ENCODE measurements around the gene CRTC1.

Gene CRTC1

DNA sequence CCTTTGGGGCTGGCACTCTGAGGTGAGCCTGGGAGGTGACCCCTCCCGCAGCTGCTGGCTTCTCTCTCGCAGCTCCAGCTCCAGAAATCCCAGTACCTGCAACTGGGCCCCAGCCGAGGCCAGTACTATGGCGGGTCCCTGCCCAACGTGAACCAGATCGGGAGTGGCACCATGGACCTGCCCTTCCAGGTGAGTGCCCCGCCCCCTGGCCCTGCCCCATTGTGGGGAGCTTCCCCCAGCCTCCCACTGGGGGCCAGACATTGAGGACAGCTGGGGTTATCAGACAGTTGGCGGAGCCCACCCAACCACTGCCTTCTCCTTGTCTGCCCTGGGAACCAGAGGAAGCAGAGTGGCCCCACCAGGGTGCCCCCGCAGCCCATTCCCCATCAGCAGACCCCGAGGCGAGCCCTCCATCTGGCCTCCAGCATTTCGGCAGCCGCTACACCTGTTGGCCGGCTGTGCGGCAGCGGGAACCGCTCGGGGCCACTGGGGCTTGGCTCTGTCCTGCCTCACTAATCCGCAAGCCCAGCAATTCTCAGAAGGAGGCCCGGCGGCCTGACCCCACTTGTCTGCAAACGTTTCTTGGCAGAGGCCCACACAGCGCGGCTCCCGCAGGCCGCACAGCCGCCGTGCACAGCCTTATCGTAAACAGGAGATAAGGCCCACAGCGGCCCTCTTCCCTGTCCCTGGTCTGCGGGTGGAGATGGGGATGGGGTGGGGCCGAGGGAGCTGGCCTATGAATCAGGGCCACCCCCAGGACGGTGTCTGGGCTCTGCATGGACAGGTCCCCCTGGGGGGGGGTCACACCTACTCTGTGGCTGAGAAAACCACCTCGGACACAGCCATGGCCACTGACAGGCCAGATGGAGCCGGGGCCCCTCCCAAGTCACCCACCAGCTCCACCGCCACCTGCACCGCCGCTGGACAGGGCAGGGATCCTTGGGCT lies 59.6 kb downstream of the CRTC1 start:
- TF ChIP-seq, protein P1, sequence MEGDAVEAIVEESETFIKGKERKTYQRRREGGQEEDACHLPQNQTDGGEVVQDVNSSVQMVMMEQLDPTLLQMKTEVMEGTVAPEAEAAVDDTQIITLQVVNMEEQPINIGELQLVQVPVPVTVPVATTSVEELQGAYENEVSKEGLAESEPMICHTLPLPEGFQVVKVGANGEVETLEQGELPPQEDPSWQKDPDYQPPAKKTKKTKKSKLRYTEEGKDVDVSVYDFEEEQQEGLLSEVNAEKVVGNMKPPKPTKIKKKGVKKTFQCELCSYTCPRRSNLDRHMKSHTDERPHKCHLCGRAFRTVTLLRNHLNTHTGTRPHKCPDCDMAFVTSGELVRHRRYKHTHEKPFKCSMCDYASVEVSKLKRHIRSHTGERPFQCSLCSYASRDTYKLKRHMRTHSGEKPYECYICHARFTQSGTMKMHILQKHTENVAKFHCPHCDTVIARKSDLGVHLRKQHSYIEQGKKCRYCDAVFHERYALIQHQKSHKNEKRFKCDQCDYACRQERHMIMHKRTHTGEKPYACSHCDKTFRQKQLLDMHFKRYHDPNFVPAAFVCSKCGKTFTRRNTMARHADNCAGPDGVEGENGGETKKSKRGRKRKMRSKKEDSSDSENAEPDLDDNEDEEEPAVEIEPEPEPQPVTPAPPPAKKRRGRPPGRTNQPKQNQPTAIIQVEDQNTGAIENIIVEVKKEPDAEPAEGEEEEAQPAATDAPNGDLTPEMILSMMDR (IDR thresholded peaks at IDR 0.05; ENCODE audit: insufficient read depth, low read depth, low read length, missing control alignments): no peak
- no peak overlapping the region for H3K4me3 ChIP-seq (ENCODE audit: low read length)
- peak; percentile 13 for DNase-seq (ENCODE audit: low read depth)

DNA sequence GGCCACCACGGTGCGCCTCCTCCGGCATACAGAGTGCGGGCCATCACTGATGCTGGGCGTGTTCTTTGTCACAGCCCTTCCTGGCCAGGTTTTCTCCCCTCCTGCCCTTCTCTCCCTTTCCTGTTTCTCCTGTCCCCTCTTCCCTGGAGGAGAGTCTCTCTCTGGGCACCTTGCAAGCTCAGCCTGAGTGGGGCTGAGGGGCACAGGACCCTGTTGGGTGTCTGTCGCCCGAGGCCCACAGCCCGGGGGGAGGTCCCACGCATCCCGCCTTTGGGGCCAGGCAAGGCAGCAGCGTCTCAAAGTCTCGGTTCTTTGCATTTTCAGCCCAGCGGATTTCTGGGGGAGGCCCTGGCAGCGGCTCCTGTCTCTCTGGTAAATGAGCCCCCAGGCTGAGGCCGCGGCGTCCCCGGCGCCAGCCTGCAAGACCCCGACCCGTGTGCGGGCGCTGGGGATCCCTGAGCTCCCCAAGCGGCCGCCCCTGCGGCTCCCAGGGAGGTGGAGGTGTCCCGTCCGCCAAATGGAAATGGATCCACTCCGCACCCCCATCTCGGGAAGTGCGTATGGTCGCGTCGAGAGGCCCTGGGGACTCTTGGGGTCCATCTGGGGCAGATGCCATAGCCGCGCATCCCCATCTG lies 60.4 kb downstream of the CRTC1 start:
- TF ChIP-seq, protein P1 (IDR thresholded peaks at IDR 0.05; ENCODE audit: insufficient read depth, low read depth, low read length, missing control alignments): no peak
- no peak overlapping the region for H3K4me3 ChIP-seq (ENCODE audit: low read length)
- DNase-seq (ENCODE audit: low read depth): no peak

DNA sequence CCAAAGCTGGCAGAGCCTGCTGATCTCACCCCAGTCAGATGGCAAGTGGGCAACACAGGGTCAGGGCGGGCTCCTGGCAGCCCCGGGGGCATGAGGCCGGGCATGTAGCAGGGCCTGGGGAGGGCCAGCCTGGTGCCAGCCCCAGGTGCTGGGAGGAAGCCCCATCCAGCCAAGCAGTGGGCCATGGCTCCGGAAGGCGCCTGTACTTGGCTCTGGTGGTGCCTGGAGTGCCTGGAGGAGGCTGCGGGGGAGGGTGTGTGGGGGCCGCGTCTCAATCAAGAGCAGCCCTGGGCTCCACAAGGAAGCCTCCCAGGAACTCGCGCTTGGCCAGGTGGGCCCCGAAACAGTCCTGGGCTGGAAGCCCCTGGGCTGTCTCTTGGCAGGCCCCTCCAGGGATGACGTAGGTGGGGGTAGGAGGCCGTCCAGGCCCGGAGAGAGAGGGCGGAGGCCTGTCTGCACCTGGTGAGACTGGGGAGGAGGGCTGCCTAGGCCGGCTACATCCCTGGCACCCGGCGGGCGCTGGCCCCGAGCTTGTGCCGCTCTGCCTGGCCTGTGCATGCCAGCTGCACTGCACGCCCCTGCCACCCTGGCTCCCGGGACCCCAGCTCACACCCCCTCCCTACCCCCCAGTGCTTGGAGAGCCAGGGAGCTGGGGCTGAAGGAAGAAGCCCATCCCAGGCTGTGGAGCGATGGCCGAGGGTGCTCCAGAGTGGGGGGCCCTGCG lies 61.7 kb downstream of the CRTC1 start:
- H3K4me3 ChIP-seq (ENCODE audit: low read length): no peak overlapping the region
- TF ChIP-seq, protein P1 (IDR thresholded peaks at IDR 0.05; ENCODE audit: insufficient read depth, low read depth, low read length, missing control alignments): no peak
- DNase-seq (ENCODE audit: low read depth): no peak

DNA sequence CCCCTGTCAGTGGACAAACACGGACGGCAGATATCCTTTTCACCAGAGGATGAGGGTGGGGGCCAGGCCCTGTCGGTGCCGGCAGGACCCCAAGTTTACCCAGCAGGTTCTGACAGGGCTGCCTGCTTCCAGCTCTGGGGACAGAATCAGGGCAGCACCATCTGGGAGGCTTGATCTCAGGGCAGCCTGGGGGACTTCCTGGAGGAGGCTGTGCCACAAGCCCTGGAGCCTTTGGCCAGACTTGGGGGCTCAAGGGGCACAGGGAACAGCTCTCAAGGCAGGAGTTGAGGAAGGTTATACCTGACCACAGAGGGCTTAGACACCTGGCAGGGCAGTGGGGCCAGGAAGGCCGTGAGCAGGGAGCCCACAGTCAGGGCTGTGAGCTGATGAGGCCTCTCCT lies 62.5 kb downstream of the CRTC1 start:
- TF ChIP-seq, protein P1 (IDR thresholded peaks at IDR 0.05; ENCODE audit: insufficient read depth, low read depth, low read length, missing control alignments): no peak
- DNase-seq (ENCODE audit: low read depth): no peak
- no peak overlapping the region for H3K4me3 ChIP-seq (ENCODE audit: low read length)

DNA sequence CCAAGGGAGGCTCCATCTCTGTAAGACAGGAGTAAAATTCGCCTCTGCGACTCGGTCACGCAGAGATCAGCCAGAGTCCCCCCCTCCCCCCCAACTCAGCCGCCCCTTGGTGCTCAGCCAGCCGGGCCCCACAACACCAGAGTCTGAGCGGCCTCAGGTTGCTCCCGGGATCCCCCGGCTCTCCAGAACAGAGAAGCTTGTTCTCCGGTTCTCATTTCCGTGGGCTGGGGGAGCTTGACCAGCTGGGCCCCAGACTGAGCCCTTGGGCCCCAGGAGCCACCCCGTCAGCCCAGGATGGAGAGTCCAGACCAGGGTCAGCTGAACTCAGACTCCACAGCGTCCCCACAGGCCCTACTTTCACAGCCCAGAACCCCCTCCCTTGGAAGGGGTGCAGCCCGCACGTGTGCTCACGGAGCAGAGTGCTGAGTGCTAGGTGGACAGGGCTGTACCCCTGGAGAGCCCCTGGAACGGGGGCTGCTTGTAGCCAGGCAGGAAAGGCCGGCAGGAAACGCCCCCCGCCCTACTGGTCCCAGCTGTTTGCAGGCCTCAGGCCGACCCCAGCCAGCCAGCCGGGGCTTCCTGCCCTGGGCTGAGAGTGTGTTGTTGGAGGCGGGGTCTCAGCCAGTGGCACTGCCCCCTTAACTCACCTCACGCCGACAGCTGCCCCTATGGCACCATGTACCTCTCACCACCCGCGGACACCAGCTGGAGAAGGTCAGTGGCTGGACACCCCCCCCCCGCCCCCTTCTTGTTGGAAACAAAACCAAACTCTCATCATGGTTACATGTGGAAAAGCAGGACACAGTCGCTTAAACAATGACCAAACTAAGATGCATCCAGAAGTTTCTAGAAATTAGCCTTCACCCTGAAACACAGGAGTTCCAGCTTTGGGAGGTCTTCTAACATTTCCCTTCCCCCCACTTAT lies 63.2 kb downstream of the CRTC1 start:
- no peak for DNase-seq (ENCODE audit: low read depth)
- no peak overlapping the region for H3K4me3 ChIP-seq (ENCODE audit: low read length)
- TF ChIP-seq, protein P1 (IDR thresholded peaks at IDR 0.05; ENCODE audit: insufficient read depth, low read depth, low read length, missing control alignments): no peak

Data from epithelial cell of esophagus (primary cell).